Putamen (tissue), 1 donor: ENCODE data around the gene NDUFA11.

Source experiments
- DNase-seq: peaks from one replicate; pipeline ENCODE4 v3.0.0-alpha.2; 2016; ENCODE audit warnings: low spot score

Gene NDUFA11

DNA sequence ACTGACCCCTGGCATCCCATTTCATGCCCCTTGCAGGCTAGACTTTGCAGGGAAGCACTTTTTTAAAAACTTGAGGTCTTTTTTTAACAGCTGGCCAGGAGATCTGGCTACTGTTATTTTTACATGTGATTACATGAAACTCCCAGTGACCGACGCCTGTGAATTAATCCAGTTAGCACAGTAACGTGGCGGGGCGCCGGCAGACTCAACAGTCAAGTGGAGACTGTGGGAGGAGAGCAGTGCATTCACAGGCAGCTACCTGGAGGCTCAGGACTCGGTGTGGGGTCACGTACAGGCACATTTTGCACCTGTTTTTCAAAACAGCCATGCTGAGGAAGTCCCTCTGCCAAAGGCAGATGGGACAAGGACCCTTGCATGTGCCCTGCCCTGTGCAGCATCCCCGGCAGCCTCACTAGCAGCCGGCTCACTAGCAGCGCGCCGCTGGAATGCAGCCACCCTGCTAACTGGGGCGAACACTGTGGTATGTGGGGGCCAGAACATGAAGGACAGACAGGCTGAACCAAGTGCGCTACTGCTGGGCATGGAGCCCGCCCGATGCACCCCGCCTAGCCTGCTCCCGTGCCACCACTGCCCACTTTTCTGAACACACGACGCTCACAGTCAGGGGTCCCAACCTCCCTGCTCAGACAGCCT lies 29.1 kb upstream of the NDUFA11 start:
- no peak for DNase-seq

DNA sequence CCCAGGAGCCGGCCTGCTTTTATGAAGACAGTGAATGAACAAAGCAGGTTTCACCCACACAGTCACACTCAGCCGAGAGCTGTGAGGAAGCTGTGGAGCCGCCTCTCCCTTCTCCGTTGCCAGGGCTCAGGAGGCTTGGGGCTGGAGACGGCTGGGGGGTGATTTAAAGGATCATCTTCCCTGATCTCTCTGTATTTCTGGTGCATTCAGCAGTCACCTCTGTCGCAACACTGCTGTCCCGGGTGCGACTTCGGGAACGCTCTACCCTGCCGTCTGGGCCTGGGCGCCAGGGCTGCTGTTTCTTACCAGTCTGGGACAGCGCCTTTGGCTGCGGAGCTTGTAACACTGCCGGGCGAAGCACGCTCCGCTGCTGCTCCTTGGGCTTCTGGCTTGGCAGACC lies 28.6 kb upstream of the NDUFA11 start:
- DNase-seq, result no peak

DNA sequence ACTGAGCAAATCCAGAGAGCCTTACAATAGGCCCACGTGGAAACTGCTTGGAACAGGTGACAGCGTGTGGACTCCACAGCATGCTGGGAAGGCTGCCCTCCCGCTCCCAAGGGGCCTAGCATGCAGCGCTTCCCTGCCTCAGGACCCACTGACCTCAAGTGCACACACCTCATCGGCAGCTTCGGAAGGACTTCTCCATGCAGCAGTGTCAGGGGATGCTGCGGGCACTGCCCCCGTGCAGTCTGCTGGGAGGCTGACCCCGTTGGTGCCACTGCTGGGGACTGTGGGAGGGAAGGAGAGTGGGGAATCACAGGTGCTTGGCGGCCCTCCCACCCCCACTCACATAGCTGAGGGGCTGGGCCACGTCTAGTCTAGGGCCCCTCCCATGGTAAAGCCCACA lies 27.7 kb upstream of the NDUFA11 start:
- DNase-seq, result no peak

DNA sequence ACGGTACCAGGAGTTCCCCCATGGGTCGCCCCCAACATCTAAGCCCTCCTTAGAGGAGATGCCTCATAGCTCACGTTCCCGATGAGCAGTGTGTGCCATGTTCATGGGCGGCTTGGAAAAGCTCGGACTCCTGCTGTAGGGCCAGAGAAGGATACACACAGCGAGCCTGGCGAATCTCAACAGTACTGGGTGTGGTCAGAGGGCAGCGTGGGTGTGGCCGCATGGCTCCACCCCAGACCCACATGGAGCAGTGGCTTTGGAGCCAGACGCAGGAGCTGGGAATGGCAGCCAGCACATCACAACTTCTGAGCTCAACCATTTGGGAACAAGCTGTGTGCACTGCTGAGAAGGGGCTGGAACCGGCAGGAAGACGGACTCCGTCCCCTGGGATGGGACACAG lies 26.0 kb upstream of the NDUFA11 start:
- DNase-seq, result no peak

DNA sequence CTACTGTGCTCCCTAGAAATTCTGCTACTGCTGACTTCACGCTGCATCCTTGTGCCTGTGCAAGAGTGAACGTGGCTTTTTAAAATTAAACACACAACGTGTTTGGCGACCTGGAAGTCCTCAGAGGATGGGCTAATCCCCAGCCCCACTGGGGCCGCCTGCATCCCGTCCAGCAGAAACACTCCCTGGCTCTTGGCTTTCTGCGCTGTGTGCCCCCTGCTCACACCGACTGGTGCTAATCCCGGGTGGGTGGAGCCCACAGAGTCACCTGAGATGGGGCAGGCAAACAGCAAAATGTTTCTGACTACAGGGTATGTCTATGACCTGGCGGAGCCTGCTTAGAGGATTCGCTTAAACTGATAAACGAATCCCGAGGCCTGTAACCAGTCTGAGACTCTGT lies 25.6 kb upstream of the NDUFA11 start:
- DNase-seq, result no peak

DNA sequence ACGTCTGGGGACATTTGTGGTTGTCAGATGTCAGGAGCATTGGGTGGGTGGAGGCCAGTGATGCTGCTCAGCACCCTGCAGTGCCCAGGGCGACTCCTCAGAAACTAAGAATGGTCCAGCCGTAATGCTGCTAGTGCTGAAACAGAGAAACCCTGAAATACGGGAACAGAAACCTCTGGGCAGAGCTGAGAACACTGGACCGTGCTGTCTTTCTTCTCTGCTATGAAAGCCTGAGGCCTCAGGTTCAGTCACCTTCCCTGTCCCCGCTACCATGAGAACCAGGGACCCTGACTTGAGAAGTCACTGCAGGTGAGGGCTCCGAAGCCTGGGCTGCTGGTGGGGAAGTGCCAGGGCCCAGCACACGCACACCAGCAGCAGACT lies 23.8 kb upstream of the NDUFA11 start:
- DNase-seq, result no peak

DNA sequence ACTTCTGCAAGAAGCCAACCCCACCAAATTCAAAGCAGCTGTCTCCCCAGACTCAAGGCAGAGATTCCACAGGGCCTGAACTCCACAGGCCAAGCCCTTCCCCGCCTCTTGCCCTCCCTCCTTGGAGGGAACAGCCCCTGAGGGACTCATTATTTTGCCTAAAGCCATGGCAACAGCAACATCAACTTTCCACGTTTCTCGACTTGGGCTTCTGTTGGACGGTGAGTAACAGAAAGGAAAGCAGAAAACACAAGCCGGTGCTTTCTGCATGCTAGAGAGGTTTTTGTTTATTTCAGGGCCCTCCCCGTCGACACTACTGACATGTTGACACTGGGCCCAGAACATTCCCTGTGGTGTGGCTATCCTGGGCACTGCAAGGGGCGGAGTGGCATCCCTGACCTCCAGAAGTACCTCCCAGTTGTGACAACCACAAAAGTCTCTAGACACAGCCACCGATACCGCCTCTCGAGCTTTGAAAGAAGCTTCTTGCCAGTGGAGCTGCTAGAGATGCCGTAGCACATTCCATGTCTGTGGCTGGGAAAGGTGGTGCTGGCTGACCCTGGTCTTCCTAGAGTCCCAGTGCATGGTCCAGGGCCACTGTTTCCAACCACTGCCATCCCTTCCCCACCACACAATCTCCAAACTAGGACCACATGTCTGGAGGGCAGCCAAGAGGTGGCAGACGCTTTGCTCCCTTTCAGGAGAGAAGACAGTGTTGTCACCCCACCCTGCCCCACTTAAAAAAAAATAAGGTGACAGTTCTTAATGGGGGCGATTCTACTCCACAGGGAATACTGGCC lies 23.3 kb upstream of the NDUFA11 start:
- no peak for DNase-seq

DNA sequence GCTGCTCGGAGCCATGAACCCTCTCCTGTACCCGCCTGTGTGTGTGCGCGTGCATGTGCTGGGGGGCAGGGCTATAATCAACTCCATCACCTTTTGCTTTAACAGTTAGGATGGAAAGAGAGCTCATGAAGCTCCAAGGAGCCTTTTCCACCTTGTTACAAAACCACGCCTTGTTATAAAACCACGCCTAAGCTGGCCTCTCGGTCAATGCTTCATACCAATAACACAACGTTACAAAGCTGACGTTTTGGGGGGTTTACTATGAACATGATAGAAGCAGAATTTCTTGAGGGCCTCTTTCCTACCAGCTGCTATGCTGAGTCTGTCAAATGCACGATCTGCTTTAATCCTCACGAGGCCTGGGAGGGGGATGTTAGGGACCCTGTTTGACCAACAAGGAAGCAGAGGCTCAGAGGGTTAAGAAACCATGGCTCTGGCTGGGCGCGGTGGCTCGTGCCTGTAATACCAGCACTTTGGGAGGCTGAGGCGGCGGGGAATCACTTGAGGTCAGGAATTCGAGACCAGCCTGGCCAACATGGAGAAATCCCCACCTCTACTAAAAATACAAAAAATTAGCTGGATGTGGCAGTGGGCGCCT lies 22.3 kb upstream of the NDUFA11 start:
- no peak for DNase-seq

DNA sequence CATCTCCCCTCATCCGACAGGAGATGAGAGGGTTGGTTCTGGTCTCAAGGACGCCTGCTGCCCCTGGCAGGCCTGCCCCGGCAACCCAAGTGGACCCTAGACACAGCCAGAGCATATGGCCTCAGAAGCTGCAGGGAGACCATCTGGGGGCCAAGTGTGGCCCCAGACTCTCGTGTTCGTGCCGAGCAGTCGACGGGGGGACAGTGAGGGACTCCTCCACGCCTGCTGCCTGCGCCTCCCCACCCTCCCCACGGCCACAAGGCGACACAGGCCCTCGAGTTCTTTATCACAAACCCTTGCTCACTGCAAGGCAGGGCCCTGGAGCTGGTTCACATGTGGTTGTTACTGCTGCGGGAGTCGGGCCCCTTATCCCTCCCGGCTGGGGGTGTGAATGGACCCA lies 19.8 kb upstream of the NDUFA11 start:
- DNase-seq, result no peak

DNA sequence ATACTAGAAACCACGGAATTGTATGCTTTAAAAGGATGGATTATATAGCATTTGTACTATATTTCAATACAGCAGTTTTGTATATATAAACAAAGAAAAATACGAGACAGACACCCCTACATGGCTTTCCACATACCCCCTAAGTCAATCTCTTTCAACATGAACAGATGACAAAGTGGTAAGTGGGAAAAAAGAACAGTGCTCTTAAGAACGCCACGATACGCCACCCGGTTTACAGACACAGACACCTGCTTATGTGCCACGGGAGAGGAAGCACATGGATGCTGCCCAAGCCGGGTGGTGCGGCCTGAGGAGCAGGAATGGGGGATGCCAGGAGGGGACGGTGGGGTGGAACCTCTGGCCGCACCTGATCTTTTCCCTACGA lies 18.6 kb upstream of the NDUFA11 start:
- no peak for DNase-seq

DNA sequence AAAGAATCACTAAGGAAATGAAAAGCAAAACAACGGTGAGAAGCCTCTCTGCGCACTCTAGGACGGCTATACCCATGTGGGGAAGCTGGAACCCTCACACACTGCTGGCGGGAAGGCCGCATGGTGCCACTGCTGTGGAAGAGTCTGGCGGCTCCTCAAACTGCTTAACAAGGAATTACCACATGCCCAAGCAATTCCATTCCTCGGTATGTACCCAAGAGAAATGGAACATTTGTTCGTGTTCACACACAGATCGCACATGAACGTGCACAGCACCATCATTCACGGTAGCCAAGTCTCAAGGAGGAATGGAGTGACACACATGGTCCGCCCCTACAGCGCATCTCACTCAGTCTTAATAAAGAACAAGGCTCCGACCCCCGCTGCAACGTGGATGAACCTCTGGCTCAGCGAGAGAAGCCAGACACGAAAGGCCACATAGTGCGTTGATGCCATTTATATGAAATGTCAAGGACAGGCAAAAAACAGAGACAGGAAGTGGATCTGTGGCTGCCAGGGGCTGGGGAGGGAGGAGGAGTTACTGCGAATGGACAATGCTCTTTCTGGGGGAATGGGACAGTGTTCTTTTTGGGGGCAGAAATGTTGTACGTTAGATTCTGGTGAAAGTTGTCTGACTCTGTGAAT lies 18.0 kb upstream of the NDUFA11 start:
- no peak for DNase-seq

DNA sequence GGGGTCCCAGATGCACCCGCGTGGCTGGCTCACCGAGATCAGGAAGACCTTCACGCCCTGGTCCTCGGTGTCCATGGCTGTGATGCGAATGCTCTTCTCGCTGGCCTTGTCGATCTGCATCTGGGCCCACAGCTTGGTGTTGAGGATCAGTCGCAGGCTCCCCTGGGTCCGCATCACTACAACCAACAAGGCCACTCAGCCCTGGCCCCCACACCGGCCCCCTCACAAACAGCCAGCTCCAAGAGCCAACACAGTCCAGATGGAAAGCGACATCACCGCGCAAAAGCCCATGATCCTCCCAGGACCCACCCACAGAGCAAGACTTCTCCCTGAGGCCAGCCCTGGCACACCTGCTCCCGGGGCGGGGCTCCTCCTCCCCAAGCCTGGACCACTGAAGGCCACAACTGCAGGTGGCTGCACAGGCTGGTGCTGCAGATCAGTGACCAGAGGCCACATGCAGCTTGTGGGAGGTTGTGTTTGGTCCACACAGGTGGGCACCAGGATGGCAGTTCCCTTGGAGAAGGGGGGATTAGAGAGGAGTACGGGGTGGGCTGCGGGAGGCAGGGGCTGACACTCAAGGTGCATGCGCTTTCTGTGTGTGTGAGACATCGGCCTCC lies 15.0 kb upstream of the NDUFA11 start:
- no peak for DNase-seq

DNA sequence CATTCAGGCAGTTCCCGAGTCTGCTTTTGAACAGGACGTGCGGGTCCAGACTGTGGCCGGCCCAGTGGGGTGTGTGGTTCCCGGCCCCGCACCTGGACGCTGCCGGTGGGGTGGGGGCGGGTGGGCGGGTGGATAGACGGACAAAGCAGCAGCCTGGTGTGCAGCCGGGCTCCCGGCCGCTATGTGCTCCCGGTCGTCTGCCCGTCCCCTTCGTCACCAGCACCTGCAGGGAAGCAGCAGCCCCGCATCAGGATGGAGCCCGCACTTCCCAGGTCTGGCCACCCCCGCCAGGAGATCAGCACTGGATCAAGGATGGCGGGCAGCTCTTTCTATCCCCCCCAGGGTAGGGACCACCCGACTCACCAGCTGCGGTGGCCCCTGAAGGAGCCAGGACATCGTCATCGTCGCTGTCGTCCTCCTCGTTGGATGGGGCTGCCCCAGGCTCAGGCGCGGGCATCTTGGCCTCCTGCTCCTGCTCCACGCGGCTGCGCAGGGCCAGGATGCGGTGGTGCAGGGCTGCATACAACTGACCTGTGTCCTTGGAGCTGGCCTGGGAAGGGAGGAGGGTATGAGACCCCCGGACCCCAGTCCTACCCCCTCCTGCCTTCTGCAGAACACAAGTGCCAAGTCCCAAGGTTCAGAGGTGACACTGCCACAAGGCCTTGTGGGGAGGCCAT lies 14.0 kb upstream of the NDUFA11 start:
- DNase-seq, result no peak

DNA sequence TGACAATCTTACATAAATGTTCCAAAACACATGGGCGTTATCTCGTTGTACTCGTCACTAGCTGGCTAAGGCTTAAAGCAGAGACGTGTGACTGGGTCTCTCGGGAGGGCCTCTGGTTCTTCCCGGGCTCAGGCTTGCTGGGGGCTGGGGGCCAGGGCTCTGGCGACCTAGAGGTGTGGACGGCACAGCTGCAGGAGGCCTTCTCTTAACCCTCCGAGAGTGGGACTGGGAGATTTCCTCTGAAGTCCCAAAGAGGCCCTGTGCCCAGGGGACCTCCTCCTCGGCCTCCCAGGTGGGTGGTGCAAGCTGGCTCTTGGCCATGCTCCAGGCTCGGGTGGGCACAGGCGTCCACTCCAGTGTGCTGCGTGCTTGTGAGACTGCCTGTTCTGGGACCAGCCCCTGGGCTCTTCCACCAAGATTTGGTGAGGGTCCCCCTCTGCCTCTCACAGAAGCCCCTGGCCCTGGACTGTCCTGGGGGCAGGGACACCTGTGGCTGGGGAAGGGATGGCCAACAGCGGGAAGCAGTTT lies 12.7 kb upstream of the NDUFA11 start:
- no peak for DNase-seq

DNA sequence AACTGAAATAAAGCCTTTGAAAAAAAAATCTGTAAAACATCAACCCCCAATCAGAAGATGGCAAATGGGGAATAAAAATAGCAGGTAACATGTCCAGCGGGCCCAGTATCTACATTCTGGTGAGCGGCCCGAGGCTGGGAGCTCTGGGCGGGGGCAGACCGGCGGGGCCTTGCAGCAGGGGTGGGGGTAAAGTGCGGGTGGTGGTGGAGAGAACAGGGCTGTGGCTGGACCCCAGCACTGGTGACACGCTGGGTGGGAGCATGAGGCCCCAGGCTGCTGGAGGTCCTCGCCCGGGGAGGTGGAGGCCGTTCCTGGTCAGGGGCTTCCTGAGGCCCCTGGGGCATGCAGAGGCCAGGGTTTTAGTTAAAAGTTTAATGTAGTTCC lies 12.2 kb upstream of the NDUFA11 start:
- DNase-seq, result no peak

DNA sequence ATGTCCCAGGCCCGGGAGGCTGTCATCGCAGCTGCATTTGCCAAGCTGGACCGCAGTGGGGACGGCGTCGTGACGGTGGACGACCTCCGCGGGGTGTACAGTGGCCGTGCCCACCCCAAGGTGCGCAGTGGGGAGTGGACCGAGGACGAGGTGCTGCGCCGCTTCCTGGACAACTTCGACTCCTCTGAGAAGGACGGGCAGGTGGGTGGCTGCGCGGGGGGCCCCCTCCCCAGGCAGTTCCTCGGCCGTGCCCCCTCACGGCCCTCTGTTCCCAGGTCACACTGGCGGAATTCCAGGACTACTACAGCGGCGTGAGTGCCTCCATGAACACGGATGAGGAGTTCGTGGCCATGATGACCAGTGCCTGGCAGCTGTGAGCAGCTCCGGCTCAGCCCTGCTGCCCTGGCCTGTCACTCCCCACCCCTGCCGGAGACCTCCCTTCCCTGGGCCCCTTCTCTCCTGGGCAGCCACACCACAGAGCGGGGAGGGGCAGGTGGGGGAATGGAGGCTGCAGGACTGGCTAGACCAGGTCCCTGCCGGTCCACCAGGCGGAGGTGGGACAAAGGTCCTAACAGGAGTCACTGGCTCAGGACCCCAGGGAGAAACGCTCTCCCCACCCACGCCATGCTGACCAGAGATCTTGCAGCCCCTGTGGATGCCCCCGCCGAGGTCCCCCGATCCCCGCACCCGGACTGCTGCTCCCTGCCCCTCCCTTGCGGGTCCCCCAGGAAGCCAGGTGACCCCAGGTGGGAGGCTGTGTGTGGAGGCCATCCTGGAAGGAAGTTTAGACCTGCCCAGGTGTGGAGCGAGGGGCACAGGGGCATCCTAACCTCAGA lies 11.6 kb upstream of the NDUFA11 start:
- no peak for DNase-seq

DNA sequence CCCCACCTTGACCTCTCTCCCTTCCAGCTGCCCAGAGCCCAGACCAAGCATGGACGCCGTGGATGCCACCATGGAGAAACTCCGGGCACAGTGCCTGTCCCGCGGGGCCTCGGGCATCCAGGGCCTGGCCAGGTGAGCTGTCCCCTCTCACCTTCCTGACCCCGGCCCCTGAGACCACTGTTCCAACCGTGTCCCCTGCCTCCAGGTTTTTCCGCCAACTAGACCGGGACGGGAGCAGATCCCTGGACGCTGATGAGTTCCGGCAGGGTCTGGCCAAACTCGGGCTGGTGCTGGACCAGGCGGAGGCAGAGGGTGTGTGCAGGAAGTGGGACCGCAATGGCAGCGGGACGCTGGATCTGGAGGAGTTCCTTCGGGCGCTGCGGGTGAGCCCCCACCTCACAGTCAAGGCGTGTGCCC lies 10.8 kb upstream of the NDUFA11 start:
- no peak for DNase-seq

DNA sequence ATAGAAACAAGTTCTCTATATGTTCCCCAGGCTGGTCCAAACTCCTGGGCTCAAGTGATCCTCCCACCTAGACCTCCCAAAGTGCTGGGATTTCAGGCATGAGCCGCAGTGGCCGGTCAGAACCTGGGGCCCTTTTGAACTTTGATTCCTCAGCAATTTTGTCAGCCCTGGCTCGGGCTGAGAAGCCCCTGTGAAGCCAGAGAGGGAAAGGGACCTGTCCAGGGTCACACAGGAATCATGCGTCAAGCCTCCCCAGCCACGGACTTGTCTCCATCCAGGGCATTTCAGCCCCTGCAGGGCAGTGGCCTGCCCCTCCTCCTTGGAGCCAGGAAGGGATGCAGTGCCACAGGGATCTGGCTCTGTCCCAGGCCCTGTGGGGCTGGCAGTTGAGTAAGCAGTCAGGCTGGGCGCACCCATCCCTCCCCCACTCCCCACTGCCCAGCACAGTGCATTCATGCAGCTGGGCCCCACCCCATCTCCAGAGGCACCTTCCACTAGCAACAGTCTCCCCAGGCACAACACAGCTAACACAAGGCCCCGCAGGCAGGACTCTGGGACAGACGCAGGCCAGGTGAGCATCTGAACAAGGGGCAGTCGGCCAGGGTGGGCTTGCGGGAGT lies 10.3 kb upstream of the NDUFA11 start, which contains the start of gene CAPS:
CAPS (plus strand) TSS at position 516 of the 619 bp plus-strand sequence. CDS start 153 bp downstream, outside the sequence.
- no peak for DNase-seq

DNA sequence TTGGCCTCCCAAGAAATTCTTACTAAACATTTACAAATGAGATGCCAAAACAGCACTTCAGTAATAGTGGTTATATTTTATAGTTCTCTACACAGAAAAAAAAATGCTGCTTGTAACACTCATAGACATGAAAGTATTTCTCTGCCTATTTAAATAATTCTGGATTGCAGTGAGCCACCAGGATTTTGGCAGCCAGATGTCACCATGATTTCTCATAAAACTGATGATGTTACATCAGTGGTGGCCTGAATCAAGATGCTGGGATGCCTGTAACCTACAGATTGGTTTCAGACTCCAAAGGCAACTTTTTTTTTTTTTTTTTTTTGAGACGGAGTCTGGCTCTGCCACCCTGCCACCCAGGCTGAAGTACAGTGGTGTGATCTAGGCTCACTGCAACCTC lies 7.8 kb upstream of the NDUFA11 start:
- DNase-seq, result no peak

DNA sequence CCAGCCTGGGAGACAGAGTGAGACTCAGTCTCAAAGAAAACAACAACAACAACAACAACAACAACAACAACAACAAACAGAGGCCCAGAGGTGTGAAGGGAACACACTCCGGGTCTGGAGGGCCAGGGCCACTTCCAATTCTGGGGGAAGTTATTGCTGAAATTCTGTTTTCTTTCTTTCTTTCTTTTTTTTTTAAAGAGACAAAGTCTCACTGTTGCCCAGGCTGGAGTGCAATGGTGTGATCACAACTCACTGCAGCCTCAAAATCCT lies 7.0 kb upstream of the NDUFA11 start:
- DNase-seq, result no peak
